ENCODE results near the gene CCDC71L.

DNA sequence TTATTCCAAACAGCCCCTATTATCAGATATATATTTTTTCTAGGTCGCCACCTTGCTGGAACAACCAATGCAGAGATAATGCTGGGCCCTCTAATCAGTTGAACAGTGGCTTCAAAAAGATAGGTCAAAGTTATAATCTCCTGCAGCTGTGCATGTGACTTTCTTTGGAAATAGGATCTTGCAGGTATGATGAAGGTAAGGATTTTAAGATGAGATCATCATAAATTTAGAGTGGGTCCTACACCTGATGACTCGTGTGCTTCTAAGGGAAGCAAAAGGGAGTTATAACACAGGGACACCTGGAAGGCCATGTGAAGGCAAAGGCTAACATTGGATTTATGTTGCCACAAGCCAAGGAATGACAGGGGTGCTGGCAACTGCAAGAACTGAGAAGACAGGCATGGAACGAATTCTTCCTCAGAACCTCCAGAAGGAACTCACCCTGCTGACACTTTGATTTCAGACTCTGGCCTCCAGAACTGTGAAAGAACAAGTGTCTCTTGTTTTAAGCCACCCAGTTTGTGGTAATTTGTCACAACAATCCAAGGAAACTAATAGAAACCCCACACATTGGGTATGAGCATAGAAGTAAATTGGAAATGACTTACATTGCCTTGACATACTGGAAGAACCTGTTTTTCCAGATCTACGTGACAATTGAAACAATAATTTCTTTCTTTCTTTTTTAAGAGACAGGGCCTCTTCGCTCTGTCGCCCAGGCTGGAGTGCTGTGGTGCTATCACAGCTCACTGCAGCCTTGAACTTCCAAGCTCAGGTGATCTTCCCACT, 34.4 kb downstream of the CCDC71L start:
- TF ChIP-seq RARB (CRISPR knock-in tag; IDR thresholded peaks at IDR 0.05) (no peak), POU6F1 (CRISPR knock-in tag; IDR thresholded peaks at IDR 0.05; ENCODE audit: borderline replicate concordance, low read depth) (no peak), BACH2 (CRISPR knock-in tag; IDR thresholded peaks at IDR 0.05; ENCODE audit: borderline replicate concordance) (no peak), ARNTL (CRISPR knock-in tag; IDR thresholded peaks at IDR 0.05; ENCODE audit: borderline replicate concordance, low read depth) (no peak), TCF4 (CRISPR knock-in tag; IDR thresholded peaks at IDR 0.05; ENCODE audit: borderline replicate concordance) (no peak), PATZ1 (CRISPR knock-in tag; IDR thresholded peaks at IDR 0.05; ENCODE audit: borderline replicate concordance) (no peak), GLIS3 (CRISPR knock-in tag; IDR thresholded peaks at IDR 0.05) (no peak), CSDC2 (CRISPR knock-in tag; IDR thresholded peaks at IDR 0.05) (no peak), ZNF70 (CRISPR knock-in tag; IDR thresholded peaks at IDR 0.05) (no peak), SNAI2 (CRISPR knock-in tag; IDR thresholded peaks at IDR 0.05) (no peak)
- TF ChIP-seq, protein P1, sequence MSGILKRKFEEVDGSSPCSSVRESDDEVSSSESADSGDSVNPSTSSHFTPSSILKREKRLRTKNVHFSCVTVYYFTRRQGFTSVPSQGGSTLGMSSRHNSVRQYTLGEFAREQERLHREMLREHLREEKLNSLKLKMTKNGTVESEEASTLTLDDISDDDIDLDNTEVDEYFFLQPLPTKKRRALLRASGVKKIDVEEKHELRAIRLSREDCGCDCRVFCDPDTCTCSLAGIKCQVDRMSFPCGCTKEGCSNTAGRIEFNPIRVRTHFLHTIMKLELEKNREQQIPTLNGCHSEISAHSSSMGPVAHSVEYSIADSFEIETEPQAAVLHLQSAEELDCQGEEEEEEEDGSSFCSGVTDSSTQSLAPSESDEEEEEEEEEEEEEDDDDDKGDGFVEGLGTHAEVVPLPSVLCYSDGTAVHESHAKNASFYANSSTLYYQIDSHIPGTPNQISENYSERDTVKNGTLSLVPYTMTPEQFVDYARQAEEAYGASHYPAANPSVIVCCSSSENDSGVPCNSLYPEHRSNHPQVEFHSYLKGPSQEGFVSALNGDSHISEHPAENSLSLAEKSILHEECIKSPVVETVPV (CRISPR knock-in tag; IDR thresholded peaks at IDR 0.05) = no peak
